NB4 (cell line): ENCODE measurements around the gene NUB1.

Experiments
- MAX ChIP-seq: IDR thresholded peaks from 2 replicates; pipeline ENCODE4 v1.6.1; 2011; ENCODE audit warnings: low read depth, low read length
- MYC ChIP-seq: IDR thresholded peaks from 2 replicates; pipeline ENCODE4 v1.6.1; 2011; ENCODE audit warnings: low read depth, low read length
- POLR2A ChIP-seq: IDR thresholded peaks from 2 replicates; pipeline ENCODE4 v1.6.1; 2011; ENCODE audit warnings: mild to moderate bottlenecking; ENCODE audit not compliant: insufficient read length; ENCODE audit errors: extremely low read depth
- TF ChIP-seq, protein P1 (sequence below): IDR thresholded peaks from one replicate; pipeline ENCODE4 v1.5.1; 2012; ENCODE audit warnings: low read depth, low read length

GRCh38 chr7:151406051-151406875 is 64.7 kb downstream of the NUB1 start:
- TF ChIP-seq, protein P1, sequence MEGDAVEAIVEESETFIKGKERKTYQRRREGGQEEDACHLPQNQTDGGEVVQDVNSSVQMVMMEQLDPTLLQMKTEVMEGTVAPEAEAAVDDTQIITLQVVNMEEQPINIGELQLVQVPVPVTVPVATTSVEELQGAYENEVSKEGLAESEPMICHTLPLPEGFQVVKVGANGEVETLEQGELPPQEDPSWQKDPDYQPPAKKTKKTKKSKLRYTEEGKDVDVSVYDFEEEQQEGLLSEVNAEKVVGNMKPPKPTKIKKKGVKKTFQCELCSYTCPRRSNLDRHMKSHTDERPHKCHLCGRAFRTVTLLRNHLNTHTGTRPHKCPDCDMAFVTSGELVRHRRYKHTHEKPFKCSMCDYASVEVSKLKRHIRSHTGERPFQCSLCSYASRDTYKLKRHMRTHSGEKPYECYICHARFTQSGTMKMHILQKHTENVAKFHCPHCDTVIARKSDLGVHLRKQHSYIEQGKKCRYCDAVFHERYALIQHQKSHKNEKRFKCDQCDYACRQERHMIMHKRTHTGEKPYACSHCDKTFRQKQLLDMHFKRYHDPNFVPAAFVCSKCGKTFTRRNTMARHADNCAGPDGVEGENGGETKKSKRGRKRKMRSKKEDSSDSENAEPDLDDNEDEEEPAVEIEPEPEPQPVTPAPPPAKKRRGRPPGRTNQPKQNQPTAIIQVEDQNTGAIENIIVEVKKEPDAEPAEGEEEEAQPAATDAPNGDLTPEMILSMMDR = no peak
- TF ChIP-seq POLR2A = no peak
- no peak for TF ChIP-seq MAX
- TF ChIP-seq MYC = no peak
